ENCODE data around the gene ARHGAP10. TPM values are rescaled to one million over a fixed set of nuclear protein-coding genes. Genes with fewer than 3 reads are reported as not detected.

Gene ARHGAP10
- total RNA-seq, 1 experiment from 2014 or later: 11.7 TPM

DNA sequence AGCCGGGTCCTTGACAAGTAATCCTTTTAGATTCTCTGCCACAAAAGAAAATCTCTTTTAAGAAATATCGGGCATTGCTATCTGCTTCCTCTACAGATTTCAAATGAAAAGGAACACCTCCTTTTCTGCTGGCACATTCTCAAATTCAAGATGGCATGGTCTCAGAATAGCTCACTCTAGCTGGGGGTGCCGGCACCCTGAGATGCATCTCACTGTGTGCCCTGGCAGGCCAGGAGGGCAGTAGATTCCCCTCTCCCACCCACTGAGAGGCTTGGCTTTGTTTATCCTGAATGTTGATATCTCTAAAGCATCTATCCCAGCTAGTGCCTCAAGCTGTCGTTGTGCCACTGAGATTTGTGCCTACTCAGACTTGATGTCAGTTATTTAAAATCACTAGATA, 319.5 kb downstream of the ARHGAP10 start:
- Histone ChIP-seq H3K4me1 (ENCODE audit: control insufficient read depth, insufficient read depth, low read length) (no peaks in the 10 kb centered on the region), H3K36me3 (ENCODE audit: control insufficient read depth, insufficient read depth, low read length) (no peaks in the 10 kb centered on the region), H3K27ac (ENCODE audit: low read length) (no peak overlapping the region), H3K27me3 (ENCODE audit: control insufficient read depth, insufficient read depth, low read length) (no peaks in the 10 kb centered on the region), H3K4me3 (ENCODE audit: low read depth in 2 of 2, low read length in 2 of 2) (no peak overlapping the region), H3K9me3 (ENCODE audit: control insufficient read depth, insufficient read depth, low read depth, low read length) (no peaks in the 10 kb centered on the region)
- TF ChIP-seq POLR2AphosphoS5 (IDR thresholded peaks at IDR 0.05; ENCODE audit: low read depth, low read length): no peak
- TF ChIP-seq, protein P1, sequence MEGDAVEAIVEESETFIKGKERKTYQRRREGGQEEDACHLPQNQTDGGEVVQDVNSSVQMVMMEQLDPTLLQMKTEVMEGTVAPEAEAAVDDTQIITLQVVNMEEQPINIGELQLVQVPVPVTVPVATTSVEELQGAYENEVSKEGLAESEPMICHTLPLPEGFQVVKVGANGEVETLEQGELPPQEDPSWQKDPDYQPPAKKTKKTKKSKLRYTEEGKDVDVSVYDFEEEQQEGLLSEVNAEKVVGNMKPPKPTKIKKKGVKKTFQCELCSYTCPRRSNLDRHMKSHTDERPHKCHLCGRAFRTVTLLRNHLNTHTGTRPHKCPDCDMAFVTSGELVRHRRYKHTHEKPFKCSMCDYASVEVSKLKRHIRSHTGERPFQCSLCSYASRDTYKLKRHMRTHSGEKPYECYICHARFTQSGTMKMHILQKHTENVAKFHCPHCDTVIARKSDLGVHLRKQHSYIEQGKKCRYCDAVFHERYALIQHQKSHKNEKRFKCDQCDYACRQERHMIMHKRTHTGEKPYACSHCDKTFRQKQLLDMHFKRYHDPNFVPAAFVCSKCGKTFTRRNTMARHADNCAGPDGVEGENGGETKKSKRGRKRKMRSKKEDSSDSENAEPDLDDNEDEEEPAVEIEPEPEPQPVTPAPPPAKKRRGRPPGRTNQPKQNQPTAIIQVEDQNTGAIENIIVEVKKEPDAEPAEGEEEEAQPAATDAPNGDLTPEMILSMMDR (IDR thresholded peaks at IDR 0.05): no peak
- TF ChIP-seq, protein P2, sequence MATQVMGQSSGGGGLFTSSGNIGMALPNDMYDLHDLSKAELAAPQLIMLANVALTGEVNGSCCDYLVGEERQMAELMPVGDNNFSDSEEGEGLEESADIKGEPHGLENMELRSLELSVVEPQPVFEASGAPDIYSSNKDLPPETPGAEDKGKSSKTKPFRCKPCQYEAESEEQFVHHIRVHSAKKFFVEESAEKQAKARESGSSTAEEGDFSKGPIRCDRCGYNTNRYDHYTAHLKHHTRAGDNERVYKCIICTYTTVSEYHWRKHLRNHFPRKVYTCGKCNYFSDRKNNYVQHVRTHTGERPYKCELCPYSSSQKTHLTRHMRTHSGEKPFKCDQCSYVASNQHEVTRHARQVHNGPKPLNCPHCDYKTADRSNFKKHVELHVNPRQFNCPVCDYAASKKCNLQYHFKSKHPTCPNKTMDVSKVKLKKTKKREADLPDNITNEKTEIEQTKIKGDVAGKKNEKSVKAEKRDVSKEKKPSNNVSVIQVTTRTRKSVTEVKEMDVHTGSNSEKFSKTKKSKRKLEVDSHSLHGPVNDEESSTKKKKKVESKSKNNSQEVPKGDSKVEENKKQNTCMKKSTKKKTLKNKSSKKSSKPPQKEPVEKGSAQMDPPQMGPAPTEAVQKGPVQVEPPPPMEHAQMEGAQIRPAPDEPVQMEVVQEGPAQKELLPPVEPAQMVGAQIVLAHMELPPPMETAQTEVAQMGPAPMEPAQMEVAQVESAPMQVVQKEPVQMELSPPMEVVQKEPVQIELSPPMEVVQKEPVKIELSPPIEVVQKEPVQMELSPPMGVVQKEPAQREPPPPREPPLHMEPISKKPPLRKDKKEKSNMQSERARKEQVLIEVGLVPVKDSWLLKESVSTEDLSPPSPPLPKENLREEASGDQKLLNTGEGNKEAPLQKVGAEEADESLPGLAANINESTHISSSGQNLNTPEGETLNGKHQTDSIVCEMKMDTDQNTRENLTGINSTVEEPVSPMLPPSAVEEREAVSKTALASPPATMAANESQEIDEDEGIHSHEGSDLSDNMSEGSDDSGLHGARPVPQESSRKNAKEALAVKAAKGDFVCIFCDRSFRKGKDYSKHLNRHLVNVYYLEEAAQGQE (IDR thresholded peaks at IDR 0.05; ENCODE audit: insufficient read depth in 1 of 2, low read depth in 2 of 2, low read length in 1 of 2): no peak
- no peak for TF ChIP-seq TCF7L2 (IDR thresholded peaks at IDR 0.05; ENCODE audit: low read depth, low read length)
- DNase-seq (ENCODE audit: low read depth, low spot score) (no peak), ATAC-seq (no peak)
- CTCF ChIA-PET: no interaction called here
- in situ Hi-C loops (cut with HindIII; ENCODE audit: low pct_unique_long_range_greater_than_20kb, low sequenced_read_pairs): no loop called here
- no TSS peak for BruUV-seq (replicated peaks)
- intact Hi-C loops (cut with micrococcal nuclease; ENCODE audit: unreplicated experiment): no loop called here
- POLR2A ChIA-PET: no interaction called here

DNA sequence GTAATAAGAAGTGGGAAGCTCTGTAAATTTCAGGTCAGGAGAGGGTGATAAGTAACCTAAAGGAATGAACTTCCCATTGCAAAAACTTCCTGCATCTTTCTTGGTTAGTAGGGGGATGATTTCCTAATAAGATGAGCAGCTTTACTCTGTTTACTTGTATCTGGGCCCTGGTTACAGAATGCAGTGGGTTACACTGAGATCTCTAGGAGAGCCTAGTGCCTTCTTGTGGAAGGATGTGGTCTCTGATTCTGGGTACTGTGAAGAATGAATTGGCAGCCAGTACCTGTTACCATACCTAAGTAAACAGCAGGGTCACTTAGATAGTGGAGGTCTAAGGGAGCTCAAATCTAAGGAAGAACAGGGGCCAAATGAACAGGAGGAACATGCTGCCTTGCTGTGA, 320.6 kb downstream of the ARHGAP10 start:
- ATAC-seq (no peak), DNase-seq (ENCODE audit: low read depth, low spot score) (no peak)
- ChIA-PET POLR2A (no interaction called here), CTCF (no interaction called here)
- no peak overlapping the region for H3K27ac ChIP-seq (ENCODE audit: low read length)
- in situ Hi-C loops (cut with HindIII; ENCODE audit: low pct_unique_long_range_greater_than_20kb, low sequenced_read_pairs): no loop called here
- TF ChIP-seq SIN3A (IDR thresholded peaks at IDR 0.05; ENCODE audit: borderline replicate concordance, insufficient read depth, low read depth, low read length) (no peak), TCF7L2 (IDR thresholded peaks at IDR 0.05; ENCODE audit: low read depth, low read length) (no peak), POLR2AphosphoS5 (IDR thresholded peaks at IDR 0.05; ENCODE audit: low read depth, low read length) (no peak)
- no TSS peak for BruUV-seq (replicated peaks)
- no peaks in the 10 kb centered on the region for H3K4me1 ChIP-seq (ENCODE audit: control insufficient read depth, insufficient read depth, low read length)
- no peaks in the 10 kb centered on the region for H3K27me3 ChIP-seq (ENCODE audit: control insufficient read depth, insufficient read depth, low read length)
- intact Hi-C loops (cut with micrococcal nuclease; ENCODE audit: unreplicated experiment): no loop called here
- no peaks in the 10 kb centered on the region for H3K36me3 ChIP-seq (ENCODE audit: control insufficient read depth, insufficient read depth, low read length)
- H3K4me3 ChIP-seq (ENCODE audit: low read depth in 2 of 2, low read length in 2 of 2): no peak overlapping the region
- no peaks in the 10 kb centered on the region for H3K9me3 ChIP-seq (ENCODE audit: control insufficient read depth, insufficient read depth, low read depth, low read length)

DNA sequence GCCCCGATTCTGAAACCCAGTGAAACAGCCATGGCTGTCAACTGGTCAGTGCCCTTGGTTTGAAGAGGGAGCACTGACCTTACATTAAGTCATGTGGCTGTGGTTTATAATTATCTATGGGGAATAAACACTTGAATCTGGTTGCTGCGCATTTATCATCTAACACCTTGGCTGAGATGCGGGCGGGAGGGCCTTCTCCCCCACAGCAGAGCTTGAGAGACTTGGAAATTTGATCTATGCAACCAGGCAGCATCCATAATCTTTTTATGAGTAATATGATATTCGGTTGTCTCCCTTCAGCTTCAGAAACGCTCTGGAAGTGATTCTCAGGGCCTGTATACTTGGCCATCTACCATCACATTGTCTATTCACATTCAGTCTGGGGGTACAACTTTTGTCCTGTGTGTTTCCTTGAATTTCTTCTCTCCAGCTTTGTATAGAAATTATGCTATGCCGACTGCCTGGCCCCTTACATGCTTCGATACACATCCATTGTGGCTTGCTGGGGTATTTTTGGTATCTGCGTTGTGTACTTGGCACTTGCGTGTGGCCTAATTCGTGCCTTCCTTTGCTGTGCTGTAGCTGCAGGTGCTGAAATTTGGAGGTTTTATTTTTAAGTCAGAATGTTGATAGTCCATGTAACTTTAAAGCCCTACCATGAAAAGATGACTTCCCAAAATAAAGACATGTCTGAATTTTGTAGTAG, 321.6 kb downstream of the ARHGAP10 start:
- H3K27me3 ChIP-seq (ENCODE audit: control insufficient read depth, insufficient read depth, low read length): no peaks in the 10 kb centered on the region

More for the DNA sequence above, 321.6 kb downstream of the ARHGAP10 start:
- in situ Hi-C loops (cut with HindIII; ENCODE audit: low pct_unique_long_range_greater_than_20kb, low sequenced_read_pairs) (no loop called here), intact Hi-C loops (cut with micrococcal nuclease; ENCODE audit: unreplicated experiment) (no loop called here)
- TF ChIP-seq SIN3A (IDR thresholded peaks at IDR 0.05; ENCODE audit: borderline replicate concordance, insufficient read depth, low read depth, low read length) (no peak), TCF7L2 (IDR thresholded peaks at IDR 0.05; ENCODE audit: low read depth, low read length) (no peak)
- TF ChIP-seq, protein P1 (IDR thresholded peaks at IDR 0.05): no peak
- Histone ChIP-seq H3K4me1 (ENCODE audit: control insufficient read depth, insufficient read depth, low read length) (no peaks in the 10 kb centered on the region), H3K36me3 (ENCODE audit: control insufficient read depth, insufficient read depth, low read length) (no peaks in the 10 kb centered on the region), H3K9me3 (ENCODE audit: control insufficient read depth, insufficient read depth, low read depth, low read length) (no peaks in the 10 kb centered on the region), H3K27ac (ENCODE audit: low read length) (no peak overlapping the region), H3K4me3 (ENCODE audit: low read depth in 2 of 2, low read length in 2 of 2) (no peak overlapping the region)
- ChIA-PET POLR2A (no interaction called here), CTCF (no interaction called here)
- no TSS peak for BruUV-seq (replicated peaks)
- no peak for ATAC-seq
- DNase-seq (ENCODE audit: low read depth, low spot score): no peak

All from Panc1 (cell line).